HepG2 (cell line): Measurements from ENCODE around the gene CAMK2D. TPM values are rescaled to one million over a fixed set of nuclear protein-coding genes. Genes with fewer than 3 reads are reported as not detected.

Experiments
- AGO1 ChIP-seq: fragments of 200-400 bp; formaldehyde crosslinking; IDR thresholded peaks from 2 replicates; pipeline ENCODE4 v1.6.1; 2017; ENCODE audit warnings: mild to moderate bottlenecking, low read depth, low read length, moderate library complexity; ENCODE audit not compliant: poor library complexity, severe bottlenecking
- ATF7-NPFF ChIP-seq: sonication (generic); formaldehyde crosslinking; IDR thresholded peaks from 2 replicates; pipeline ENCODE4 v1.8.1; 2023; ENCODE audit warnings: mild to moderate bottlenecking, low read depth, missing genetic modification reagents, moderate library complexity
- FIP1L1 ChIP-seq: fragments of 200-400 bp; formaldehyde crosslinking; IDR thresholded peaks from 2 replicates; pipeline ENCODE4 v1.6.1; 2018; ENCODE audit warnings: low read depth, mild to moderate bottlenecking, low read length, moderate library complexity, borderline replicate concordance; ENCODE audit not compliant: insufficient read depth
- MIER2 ChIP-seq: IDR thresholded peaks from 2 replicates; pipeline ENCODE4 v1.6.1; 2016; ENCODE audit warnings: missing biosample characterization, missing genetic modification reagents
- MYNN ChIP-seq: sonication (generic); formaldehyde crosslinking; IDR thresholded peaks from 2 replicates; pipeline ENCODE4 v1.4.0; 2020; ENCODE audit warnings: mild to moderate bottlenecking, low read depth, missing genetic modification reagents
- NR0B2 ChIP-seq: sonication (generic); formaldehyde crosslinking; IDR thresholded peaks from 2 replicates; pipeline ENCODE4 v1.4.0; 2020; ENCODE audit warnings: mild to moderate bottlenecking, missing genetic modification reagents
- NR3C1 ChIP-seq: sonication (generic); formaldehyde crosslinking; IDR thresholded peaks from 2 replicates; pipeline ENCODE4 v1.4.0; 2020; ENCODE audit warnings: missing genetic modification reagents
- PCBP2 ChIP-seq: fragments of 200-400 bp; formaldehyde crosslinking; optimal IDR thresholded peaks from 2 replicates; pipeline ENCODE3; 2018; ENCODE audit warnings: low read length, low read depth; ENCODE audit not compliant: poor library complexity, severe bottlenecking
- REXO4 ChIP-seq: sonication (generic); formaldehyde crosslinking; IDR thresholded peaks from 2 replicates; pipeline ENCODE4 v1.8.0; 2022; ENCODE audit warnings: missing genetic modification reagents, mild to moderate bottlenecking, borderline replicate concordance
- STAG1 ChIP-seq: sonication (generic); formaldehyde crosslinking; IDR thresholded peaks from 2 replicates; pipeline ENCODE4 v1.4.0; 2020; ENCODE audit warnings: missing genetic modification reagents
- TAF15 ChIP-seq: fragments of 200-400 bp; formaldehyde crosslinking; IDR thresholded peaks from one replicate; pipeline ENCODE4 v1.6.1; 2018; ENCODE audit warnings: mild to moderate bottlenecking, low read depth, low read length; ENCODE audit not compliant: poor library complexity, severe bottlenecking
- ZBTB46 ChIP-seq: sonication (generic); formaldehyde crosslinking; IDR thresholded peaks from 2 replicates; pipeline ENCODE4 v1.4.0; 2020; ENCODE audit warnings: mild to moderate bottlenecking, missing genetic modification reagents, borderline replicate concordance
- ZFX ChIP-seq: sonication (generic); formaldehyde crosslinking; IDR thresholded peaks from 2 replicates; pipeline ENCODE4 v1.4.0; 2020; ENCODE audit warnings: mild to moderate bottlenecking, low read depth, missing genetic modification reagents, moderate library complexity
- ZKSCAN1 ChIP-seq: fragments of 150-350 bp; IDR thresholded peaks from 2 replicates; pipeline ENCODE4 v1.6.1; 2014; ENCODE audit warnings: low read length
- ZNF256 ChIP-seq: sonication (generic); formaldehyde crosslinking; conservative IDR thresholded peaks from 2 replicates; pipeline ENCODE4 v1.4.0; 2020; ENCODE audit warnings: missing genetic modification reagents
- ZNF644 ChIP-seq: IDR thresholded peaks from 2 replicates; pipeline ENCODE4 v1.6.1; 2016; ENCODE audit warnings: low read depth
- ZNF703 ChIP-seq: sonication (generic); formaldehyde crosslinking; IDR thresholded peaks from 2 replicates; pipeline ENCODE4 v1.5.1; 2020; ENCODE audit warnings: missing genetic modification reagents, mild to moderate bottlenecking, moderate library complexity, borderline replicate concordance
- ZNF839 ChIP-seq: sonication (generic); formaldehyde crosslinking; IDR thresholded peaks from 2 replicates; pipeline ENCODE4 v1.4.0; 2020; ENCODE audit warnings: missing genetic modification reagents, mild to moderate bottlenecking, borderline replicate concordance
- polyA plus RNA-seq, 8 experiments: library from polyadenylated mRNA; depleted of rRNA in 3 of 8; stranded (reverse) in 7 of 8; unstranded in 1 of 8; fragments of >200 nt; fragmentation: Illumina TruSeq in 4 of 8; extraction: Trizol in 4 of 8; gene quantifications; 2 replicates each; pipeline versions ENCODE4 v1.2.1 to v1.2.3, GENCODE V29; 2011 to 2016; ENCODE audit warnings: low read depth in 4 of 8, missing spikeins in 1 of 8, mixed read lengths in 1 of 8; ENCODE audit not compliant: insufficient read depth in 1 of 8
- total RNA-seq, 5 experiments: library from RNA; depleted of rRNA; stranded (reverse); fragments of >200 nt; fragmentation: Illumina TruSeq; extraction: Trizol; gene quantifications; 2 replicates each; pipeline ENCODE4 v1.2.3, GENCODE V29; 2016; ENCODE audit warnings: low read depth in 1 of 5
- TF ChIP-seq, protein P1 (sequence below), 2 experiments: sonication (generic) in 1 of 2; formaldehyde crosslinking in 1 of 2; IDR thresholded peaks; 2 replicates each; pipeline versions ENCODE4 v1.5.1 to v1.6.1; 2011 to 2020; ENCODE audit warnings: borderline replicate concordance in 1 of 2, low read depth in 1 of 2, low read length in 1 of 2, mild to moderate bottlenecking in 1 of 2, missing genetic modification reagents in 1 of 2, moderate library complexity in 1 of 2
- TF ChIP-seq, protein P2 (sequence below): sonication (generic); formaldehyde crosslinking; conservative IDR thresholded peaks from 2 replicates; pipeline ENCODE4 v1.8.0; 2022; ENCODE audit warnings: low read depth, missing genetic modification reagents
- TF ChIP-seq, protein P3 (sequence below): sonication (generic); formaldehyde crosslinking; IDR thresholded peaks from 2 replicates; pipeline ENCODE4 v1.8.1; 2022; ENCODE audit warnings: mild to moderate bottlenecking, missing genetic modification reagents

CAMK2D gene
- total and polyA plus RNA-seq, 2 of the 13 experiments (the other 11 are each of a cell fraction or from before 2014, with no cell fraction given) = 18.0 to 65.4 TPM

GRCh38 chr4:113784497-113785250 lies 23.1 kb upstream of the CAMK2D start (continued):
- TF ChIP-seq ZBTB46 (CRISPR knock-in tag) = no peak
- TF ChIP-seq, protein P1, sequence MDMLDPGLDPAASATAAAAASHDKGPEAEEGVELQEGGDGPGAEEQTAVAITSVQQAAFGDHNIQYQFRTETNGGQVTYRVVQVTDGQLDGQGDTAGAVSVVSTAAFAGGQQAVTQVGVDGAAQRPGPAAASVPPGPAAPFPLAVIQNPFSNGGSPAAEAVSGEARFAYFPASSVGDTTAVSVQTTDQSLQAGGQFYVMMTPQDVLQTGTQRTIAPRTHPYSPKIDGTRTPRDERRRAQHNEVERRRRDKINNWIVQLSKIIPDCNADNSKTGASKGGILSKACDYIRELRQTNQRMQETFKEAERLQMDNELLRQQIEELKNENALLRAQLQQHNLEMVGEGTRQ (IDR thresholded peaks at IDR 0.05; ENCODE audit: low read depth, low read length) = no peak
- TF ChIP-seq, protein P1 (CRISPR knock-in tag; IDR thresholded peaks at IDR 0.05; ENCODE audit: borderline replicate concordance) = no peak
- TF ChIP-seq ZNF839 = no peak
- no peak for TF ChIP-seq PCBP2
- no peak for TF ChIP-seq ZNF256 (CRISPR knock-in tag)
- no peak for TF ChIP-seq FIP1L1
- TF ChIP-seq, protein P2, sequence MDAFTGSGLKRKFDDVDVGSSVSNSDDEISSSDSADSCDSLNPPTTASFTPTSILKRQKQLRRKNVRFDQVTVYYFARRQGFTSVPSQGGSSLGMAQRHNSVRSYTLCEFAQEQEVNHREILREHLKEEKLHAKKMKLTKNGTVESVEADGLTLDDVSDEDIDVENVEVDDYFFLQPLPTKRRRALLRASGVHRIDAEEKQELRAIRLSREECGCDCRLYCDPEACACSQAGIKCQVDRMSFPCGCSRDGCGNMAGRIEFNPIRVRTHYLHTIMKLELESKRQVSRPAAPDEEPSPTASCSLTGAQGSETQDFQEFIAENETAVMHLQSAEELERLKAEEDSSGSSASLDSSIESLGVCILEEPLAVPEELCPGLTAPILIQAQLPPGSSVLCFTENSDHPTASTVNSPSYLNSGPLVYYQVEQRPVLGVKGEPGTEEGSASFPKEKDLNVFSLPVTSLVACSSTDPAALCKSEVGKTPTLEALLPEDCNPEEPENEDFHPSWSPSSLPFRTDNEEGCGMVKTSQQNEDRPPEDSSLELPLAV (CRISPR knock-in tag) = no peak
- TF ChIP-seq AGO1 = no peak
- no peak for TF ChIP-seq REXO4 (CRISPR knock-in tag)
- TF ChIP-seq TAF15 = no peak
- TF ChIP-seq, protein P3, sequence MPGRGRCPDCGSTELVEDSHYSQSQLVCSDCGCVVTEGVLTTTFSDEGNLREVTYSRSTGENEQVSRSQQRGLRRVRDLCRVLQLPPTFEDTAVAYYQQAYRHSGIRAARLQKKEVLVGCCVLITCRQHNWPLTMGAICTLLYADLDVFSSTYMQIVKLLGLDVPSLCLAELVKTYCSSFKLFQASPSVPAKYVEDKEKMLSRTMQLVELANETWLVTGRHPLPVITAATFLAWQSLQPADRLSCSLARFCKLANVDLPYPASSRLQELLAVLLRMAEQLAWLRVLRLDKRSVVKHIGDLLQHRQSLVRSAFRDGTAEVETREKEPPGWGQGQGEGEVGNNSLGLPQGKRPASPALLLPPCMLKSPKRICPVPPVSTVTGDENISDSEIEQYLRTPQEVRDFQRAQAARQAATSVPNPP = no peak
- no peak for TF ChIP-seq ZNF703
- TF ChIP-seq NR3C1 = no peak
- no peak for TF ChIP-seq MYNN (CRISPR knock-in tag)
- TF ChIP-seq NR0B2 (CRISPR knock-in tag) = no peak
- TF ChIP-seq ZNF644 (CRISPR knock-in tag) = peak; percentile 46; the same call in 1 of the 2 replicates
- TF ChIP-seq ZFX (CRISPR knock-in tag) = no peak
- TF ChIP-seq ZKSCAN1 = no peak
- peak; percentile 53; the same call in 1 of the 2 replicates for TF ChIP-seq MIER2
- TF ChIP-seq STAG1 (CRISPR knock-in tag) = 0 out of 2 replicates have a peak, but pooled peaks have one; percentile 12
- TF ChIP-seq ATF7-NPFF (CRISPR knock-in tag) = no peak
